Peyer's patch (tissue), 4 donors: ENCODE data around the gene LRRC28.

Experiments used
- POLR2A ChIP-seq, 2 donors: fragments of 450-650 bp; IDR thresholded peaks; one replicate each; pipeline ENCODE4 v1.5.1; 2017; ENCODE audit warnings: antibody characterized with exemption in 2 of 2, mild to moderate bottlenecking in 2 of 2, moderate library complexity in 2 of 2
- TF ChIP-seq, protein P1 (sequence below), 6 experiments: fragments of 450-650 bp in 4 of 6; fragments of 200-600 bp in 2 of 6; sonication (generic) in 1 of 6; IDR thresholded peaks; one replicate each; pipeline ENCODE4 v1.5.1; 2017 to 2019; ENCODE audit warnings: antibody characterized with exemption in 6 of 6, mild to moderate bottlenecking in 3 of 6, moderate library complexity in 1 of 6

DNA sequence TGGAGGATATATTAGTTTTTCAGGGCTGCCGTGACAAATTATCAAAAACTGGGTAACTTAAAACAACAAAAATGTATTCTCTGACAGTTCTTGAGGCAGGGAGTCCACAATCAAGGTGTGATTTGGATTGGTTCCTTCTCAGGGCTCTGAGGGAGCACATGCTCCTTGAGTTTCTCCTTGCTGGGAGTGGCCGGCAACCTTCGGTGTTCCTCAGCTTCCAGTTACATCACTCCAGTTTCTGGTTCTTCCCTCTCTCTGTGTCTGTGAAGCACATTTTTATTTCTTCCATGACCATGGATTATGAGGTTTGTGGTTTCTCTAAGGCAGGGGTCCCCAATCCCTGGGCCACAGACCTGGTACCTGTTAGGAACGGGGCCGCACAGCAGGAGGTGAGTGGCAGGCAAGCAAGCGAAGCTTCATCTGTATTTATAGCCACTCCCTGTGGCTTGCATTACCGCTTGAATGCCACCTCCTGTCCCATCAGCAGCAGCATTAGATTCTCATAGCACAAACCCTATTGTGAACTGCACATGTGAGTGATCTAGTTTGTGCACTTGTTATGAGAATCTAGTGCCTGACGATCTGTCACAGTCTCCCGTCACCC, 24.3 kb downstream of the LRRC28 start:
- TF ChIP-seq, protein P1, sequence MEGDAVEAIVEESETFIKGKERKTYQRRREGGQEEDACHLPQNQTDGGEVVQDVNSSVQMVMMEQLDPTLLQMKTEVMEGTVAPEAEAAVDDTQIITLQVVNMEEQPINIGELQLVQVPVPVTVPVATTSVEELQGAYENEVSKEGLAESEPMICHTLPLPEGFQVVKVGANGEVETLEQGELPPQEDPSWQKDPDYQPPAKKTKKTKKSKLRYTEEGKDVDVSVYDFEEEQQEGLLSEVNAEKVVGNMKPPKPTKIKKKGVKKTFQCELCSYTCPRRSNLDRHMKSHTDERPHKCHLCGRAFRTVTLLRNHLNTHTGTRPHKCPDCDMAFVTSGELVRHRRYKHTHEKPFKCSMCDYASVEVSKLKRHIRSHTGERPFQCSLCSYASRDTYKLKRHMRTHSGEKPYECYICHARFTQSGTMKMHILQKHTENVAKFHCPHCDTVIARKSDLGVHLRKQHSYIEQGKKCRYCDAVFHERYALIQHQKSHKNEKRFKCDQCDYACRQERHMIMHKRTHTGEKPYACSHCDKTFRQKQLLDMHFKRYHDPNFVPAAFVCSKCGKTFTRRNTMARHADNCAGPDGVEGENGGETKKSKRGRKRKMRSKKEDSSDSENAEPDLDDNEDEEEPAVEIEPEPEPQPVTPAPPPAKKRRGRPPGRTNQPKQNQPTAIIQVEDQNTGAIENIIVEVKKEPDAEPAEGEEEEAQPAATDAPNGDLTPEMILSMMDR (IDR thresholded peaks at IDR 0.05), result no peak
- TF ChIP-seq POLR2A (IDR thresholded peaks at IDR 0.05), result no peak
